Peyer's patch (tissue), 4 donors: Measurements from ENCODE around the gene GCDH.

ENCODE experiments used
- POLR2A ChIP-seq, 2 donors: fragments of 450-650 bp; IDR thresholded peaks; one replicate each; pipeline ENCODE4 v1.5.1; 2017; ENCODE audit warnings: antibody characterized with exemption in 2 of 2, mild to moderate bottlenecking in 2 of 2, moderate library complexity in 2 of 2
- TF ChIP-seq, protein P1 (sequence below), 6 experiments: fragments of 450-650 bp in 4 of 6; fragments of 200-600 bp in 2 of 6; sonication (generic) in 1 of 6; IDR thresholded peaks; one replicate each; pipeline ENCODE4 v1.5.1; 2017 to 2019; ENCODE audit warnings: antibody characterized with exemption in 6 of 6, mild to moderate bottlenecking in 3 of 6, moderate library complexity in 1 of 6

DNA sequence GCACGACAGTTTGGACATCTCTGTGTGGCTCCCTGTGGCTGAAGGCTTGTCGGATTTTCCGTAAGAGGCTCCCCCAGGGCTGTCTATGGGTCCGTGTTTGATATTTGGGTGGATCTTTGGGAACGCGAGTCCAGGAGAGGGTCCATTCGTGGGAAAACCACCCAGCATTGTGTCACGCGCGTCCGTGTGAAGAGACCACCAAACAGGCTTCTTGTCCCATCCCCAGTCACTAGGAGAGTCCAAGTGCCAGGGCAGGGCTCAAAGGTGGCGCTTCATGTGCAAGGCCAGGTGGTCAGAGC is 6.4 kb upstream of the GCDH start:
- no peak for TF ChIP-seq POLR2A (IDR thresholded peaks at IDR 0.05)
- TF ChIP-seq, protein P1, sequence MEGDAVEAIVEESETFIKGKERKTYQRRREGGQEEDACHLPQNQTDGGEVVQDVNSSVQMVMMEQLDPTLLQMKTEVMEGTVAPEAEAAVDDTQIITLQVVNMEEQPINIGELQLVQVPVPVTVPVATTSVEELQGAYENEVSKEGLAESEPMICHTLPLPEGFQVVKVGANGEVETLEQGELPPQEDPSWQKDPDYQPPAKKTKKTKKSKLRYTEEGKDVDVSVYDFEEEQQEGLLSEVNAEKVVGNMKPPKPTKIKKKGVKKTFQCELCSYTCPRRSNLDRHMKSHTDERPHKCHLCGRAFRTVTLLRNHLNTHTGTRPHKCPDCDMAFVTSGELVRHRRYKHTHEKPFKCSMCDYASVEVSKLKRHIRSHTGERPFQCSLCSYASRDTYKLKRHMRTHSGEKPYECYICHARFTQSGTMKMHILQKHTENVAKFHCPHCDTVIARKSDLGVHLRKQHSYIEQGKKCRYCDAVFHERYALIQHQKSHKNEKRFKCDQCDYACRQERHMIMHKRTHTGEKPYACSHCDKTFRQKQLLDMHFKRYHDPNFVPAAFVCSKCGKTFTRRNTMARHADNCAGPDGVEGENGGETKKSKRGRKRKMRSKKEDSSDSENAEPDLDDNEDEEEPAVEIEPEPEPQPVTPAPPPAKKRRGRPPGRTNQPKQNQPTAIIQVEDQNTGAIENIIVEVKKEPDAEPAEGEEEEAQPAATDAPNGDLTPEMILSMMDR (IDR thresholded peaks at IDR 0.05), result no peak
